GM12892 (cell line): ENCODE measurements around the gene NUFIP1.

Experiments
- POLR2A ChIP-seq: IDR thresholded peaks from 2 replicates; pipeline ENCODE4 v1.6.1; 2011; ENCODE audit warnings: low read depth, low read length, control low read depth
- POLR2AphosphoS5 ChIP-seq: IDR thresholded peaks from 2 replicates; pipeline ENCODE4 v1.6.1; 2011; ENCODE audit warnings: low read depth, low read length, control low read depth
- TAF1 ChIP-seq: IDR thresholded peaks from 2 replicates; pipeline ENCODE4 v1.6.1; 2011; ENCODE audit warnings: low read depth, mild to moderate bottlenecking, control low read depth, low read length, borderline replicate concordance

DNA sequence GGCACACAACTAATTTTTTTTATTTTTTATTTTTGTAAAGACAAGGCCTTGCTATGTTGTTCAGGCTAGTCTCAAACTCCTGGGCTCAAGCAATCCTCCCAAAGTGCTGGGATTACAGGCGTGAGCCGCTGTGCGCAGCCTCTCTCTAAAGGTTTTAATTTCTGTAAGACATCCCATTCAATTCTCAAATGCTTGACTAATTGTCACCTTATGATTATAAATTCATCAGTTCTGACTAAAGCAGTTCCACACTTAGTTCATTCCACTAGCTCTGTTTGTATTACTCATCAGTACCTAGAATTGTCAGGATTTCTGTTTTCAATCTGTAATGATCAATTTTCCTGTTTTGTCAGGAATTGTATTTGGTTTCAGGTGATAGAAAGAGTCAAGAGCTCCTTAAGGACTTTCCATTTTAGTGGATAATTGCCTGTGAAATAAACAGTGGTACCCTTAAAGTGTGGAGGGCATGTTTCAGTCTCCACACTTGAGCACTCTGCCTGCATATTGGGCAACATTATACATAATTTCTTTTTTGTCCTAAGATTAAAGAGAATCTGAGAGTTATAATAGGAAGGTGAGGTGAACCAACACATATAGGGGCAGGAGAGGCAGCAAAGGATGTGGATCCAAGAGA lies 27.6 kb upstream of the NUFIP1 start:
- TF ChIP-seq POLR2AphosphoS5: no peak
- no peak for TF ChIP-seq POLR2A
- no peak for TF ChIP-seq TAF1
